Ascending aorta (tissue), 2 donors: Measurements from ENCODE around the gene ECHS1. TPM values are rescaled to one million over a fixed set of nuclear protein-coding genes. Genes with fewer than 3 reads are reported as not detected.
"Not testable (repeated sequence)": the region's sequence is repeated elsewhere in the genome, so short reads cannot be mapped to it uniquely, and the experiment has no call there.

Source experiments
- DNase-seq, 2 donors: peaks; one replicate each; pipeline ENCODE4 v3.0.0-alpha.2; 2019; ENCODE audit warnings: low spot score in 2 of 2
- H3K27ac ChIP-seq, 2 donors: fragments of 200-600 bp; sonication (generic); one replicate each; pipeline ENCODE4 v1.5.1; 2016 to 2017; ENCODE audit warnings: mild to moderate bottlenecking in 1 of 2
- H3K27me3 ChIP-seq: fragments of 200-600 bp; sonication (generic); one replicate; pipeline ENCODE4 v1.5.1; 2017
- H3K36me3 ChIP-seq, 2 donors: fragments of 200-600 bp; sonication (generic); one replicate each; pipeline ENCODE4 v1.5.1; 2016
- H3K4me1 ChIP-seq, 2 donors: fragments of 200-600 bp; sonication (generic); one replicate each; pipeline ENCODE4 v1.5.1; 2016 to 2017; ENCODE audit warnings: mild to moderate bottlenecking in 1 of 2
- H3K4me3 ChIP-seq, 2 donors: fragments of 200-600 bp; sonication (generic); one replicate each; pipeline ENCODE4 v1.5.1; 2016 to 2017; ENCODE audit warnings: mild to moderate bottlenecking in 1 of 2
- H3K9me3 ChIP-seq, 2 donors: fragments of 200-600 bp; sonication (generic); one replicate each; pipeline ENCODE4 v1.5.1; 2016
- CTCF ChIP-seq, 3 experiments: fragments of 200-600 bp in 2 of 3; fragments of 450-650 bp in 1 of 3; sonication (generic) in 2 of 3; IDR thresholded peaks; one replicate each; pipeline ENCODE4 v1.5.1; 2016 to 2019; ENCODE audit warnings: antibody characterized with exemption in 3 of 3, mild to moderate bottlenecking in 1 of 3, moderate library complexity in 1 of 3
- intact Hi-C: fragments of 100-400 bp; cut with DNase I; formaldehyde crosslinking; loops from one replicate; pipeline ENCODE4 v1.15.1; 2023
- total RNA-seq: library from RNA; depleted of rRNA; stranded (reverse); fragments of >200 nt; gene quantifications from one replicate; pipeline ENCODE4 v1.1.0, GENCODE V29; 2016

Gene ECHS1
- total RNA-seq, 1 donor from 2014 or later: 68.0 TPM

DNA sequence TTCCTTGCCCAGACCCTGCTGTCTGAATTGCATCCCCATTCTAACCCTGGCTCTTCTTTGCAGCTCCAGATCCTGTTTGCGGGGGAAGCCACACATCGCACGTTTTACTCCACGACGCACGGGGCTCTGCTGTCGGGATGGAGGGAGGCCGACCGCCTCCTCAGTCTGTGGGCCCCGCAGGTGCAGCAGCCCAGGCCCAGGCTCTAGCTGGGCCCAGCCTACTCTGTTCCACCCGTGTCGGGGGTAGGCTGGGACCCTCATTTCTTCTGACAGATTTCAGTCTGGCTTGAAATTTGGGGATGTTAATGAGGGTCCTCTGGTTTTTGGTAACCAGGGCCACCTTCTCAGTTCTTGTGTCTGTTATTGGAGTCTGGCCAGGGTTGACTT is 18.1 kb upstream of the ECHS1 start:
- no peak for DNase-seq
- intact Hi-C loops: loop anchor here (5.0 kb wide), 2 partner anchors 84 to 129 kb away; partner anchors contain the start of genes TUBGCP2 and ZNF511

DNA sequence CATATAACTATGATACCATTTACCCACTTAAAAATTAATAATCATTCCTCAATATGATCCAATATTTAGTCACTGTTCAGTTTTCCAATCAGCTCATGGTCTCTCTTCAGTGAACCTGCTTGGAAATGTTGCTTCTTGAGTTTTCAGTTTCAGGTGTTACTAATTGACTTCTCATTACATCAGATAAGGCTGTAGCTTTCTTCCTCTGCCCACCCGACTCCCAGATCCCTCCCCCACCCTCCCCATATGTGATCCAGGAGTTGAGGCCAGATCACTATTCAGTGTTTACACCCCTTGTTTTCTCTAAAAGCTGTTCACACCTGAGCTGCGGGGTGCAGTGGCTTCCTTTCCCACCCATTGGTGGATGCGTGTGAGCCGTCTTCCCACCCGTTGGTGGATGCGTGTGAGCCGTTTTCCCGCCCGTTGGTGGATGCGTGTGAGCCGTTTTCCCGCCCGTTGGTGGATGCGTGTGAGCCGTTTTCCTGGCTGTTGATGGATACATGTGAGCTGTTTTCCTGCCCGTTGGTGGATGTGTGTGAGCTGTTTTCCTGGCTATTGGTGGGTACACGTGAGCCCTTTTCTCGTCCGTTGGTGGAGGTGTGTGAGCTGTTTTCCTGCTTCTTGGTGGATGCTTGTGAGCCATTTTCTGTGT is 17.6 kb upstream of the ECHS1 start:
- no peak for DNase-seq
- no peak overlapping the region for H3K4me3 ChIP-seq
- intact Hi-C loops: loop anchor here (5.0 kb wide), 2 partner anchors 83 to 128 kb away; partner anchors contain the start of genes TUBGCP2 and ZNF511
- no peaks in the 10 kb centered on the region for H3K27me3 ChIP-seq
- no peaks in the 10 kb centered on the region for H3K9me3 ChIP-seq
- peaks cover 0 to 3% of the 10 kb centered on the region in 2 donors for H3K36me3 ChIP-seq
- H3K27ac ChIP-seq: no peak overlapping the region
- TF ChIP-seq CTCF (IDR thresholded peaks at IDR 0.05): no peak
- peaks cover 0 to 14% of the 10 kb centered on the region in 2 donors for H3K4me1 ChIP-seq

More for the DNA sequence above, 18.1 kb upstream of the ECHS1 start:
- Histone ChIP-seq H3K36me3 (peaks cover 0 to 7% of the 10 kb centered on the region in 2 donors), H3K27ac (no peak overlapping the region), H3K9me3 (no peaks in the 10 kb centered on the region), H3K4me1 (peaks cover 0 to 14% of the 10 kb centered on the region in 2 donors), H3K27me3 (no peaks in the 10 kb centered on the region), H3K4me3 (no peak overlapping the region)
- TF ChIP-seq CTCF (IDR thresholded peaks at IDR 0.05): no peak

DNA sequence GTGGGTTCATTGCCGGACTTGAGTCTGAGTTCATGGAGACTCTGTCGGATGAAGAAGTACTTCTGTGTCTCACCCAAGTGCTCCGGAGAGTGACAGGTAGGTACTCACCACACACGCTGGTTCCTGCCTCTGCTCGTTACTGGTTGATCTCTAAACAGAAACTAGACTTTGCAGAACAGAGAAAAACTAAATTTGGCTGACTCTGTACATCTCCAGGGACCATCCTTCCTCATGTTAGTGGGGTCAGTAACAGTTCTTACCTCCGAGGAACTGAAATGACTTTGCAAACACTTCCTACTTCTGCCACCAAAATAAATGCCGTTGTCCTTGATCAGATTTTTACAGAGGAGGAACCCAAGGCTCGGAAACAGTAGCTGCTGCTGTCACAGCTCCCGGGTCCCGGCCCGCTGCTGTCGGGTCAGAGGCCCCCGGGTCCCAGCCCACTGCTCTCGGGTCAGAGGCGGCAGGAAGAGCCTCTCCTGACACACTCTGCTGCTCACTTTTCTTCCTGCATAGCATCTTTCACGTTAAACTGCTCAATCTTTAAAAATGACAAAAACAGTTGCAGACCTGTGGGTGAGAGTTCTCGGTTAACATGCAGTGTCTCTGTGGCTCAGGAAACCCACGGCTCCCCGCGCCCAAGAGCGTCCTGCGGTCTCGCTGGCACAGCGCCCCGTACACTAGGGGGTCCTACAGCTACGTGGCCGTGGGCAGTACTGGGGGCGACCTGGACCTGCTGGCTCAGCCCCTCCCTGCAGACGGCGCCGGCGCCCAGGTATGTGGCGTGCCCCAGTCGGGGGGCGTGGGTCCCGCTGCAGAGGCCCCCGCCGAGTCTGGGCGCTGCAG is 16.0 kb upstream of the ECHS1 start:
- TF ChIP-seq CTCF (IDR thresholded peaks at IDR 0.05): no peak
- H3K36me3 ChIP-seq: peaks cover 0 to 3% of the 10 kb centered on the region in 2 donors
- H3K4me3 ChIP-seq: peak overlapping the region in 1 of 2 donors; percentile 41
- H3K4me1 ChIP-seq: peaks cover 0 to 5% of the 10 kb centered on the region in 2 donors
- no peaks in the 10 kb centered on the region for H3K27me3 ChIP-seq
- intact Hi-C loops: no loop called here
- H3K9me3 ChIP-seq: no peaks in the 10 kb centered on the region
- DNase-seq: no peak
- H3K27ac ChIP-seq: no peak overlapping the region

GRCh38 chr10:133388236-133388972 is 15.2 kb upstream of the ECHS1 start:
- no peak overlapping the region for H3K4me3 ChIP-seq
- peaks cover 0 to 3% of the 10 kb centered on the region in 2 donors for H3K36me3 ChIP-seq
- no peak for DNase-seq

GRCh38 chr10:133386951-133387350 is 13.8 kb upstream of the ECHS1 start:
- H3K4me1 ChIP-seq, H3K27me3 ChIP-seq, H3K9me3 ChIP-seq, DNase-seq, H3K4me3 ChIP-seq, H3K27ac ChIP-seq, H3K36me3 ChIP-seq, intact Hi-C loops: not testable (repeated sequence)

More at GRCh38 chr10:133388236-133388972, 15.2 kb upstream of the ECHS1 start:
- Histone ChIP-seq H3K4me1 (peaks cover 0 to 2% of the 10 kb centered on the region in 2 donors), H3K27ac (no peak overlapping the region), H3K9me3 (no peaks in the 10 kb centered on the region), H3K27me3 (no peaks in the 10 kb centered on the region)
- TF ChIP-seq CTCF (IDR thresholded peaks at IDR 0.05): no peak
- intact Hi-C loops: no loop called here
